GM18868 (cell line): ENCODE measurements around the gene SLC24A3.

ENCODE experiments used
- ATAC-seq: cut with Tn5 transposase; IDR thresholded peaks from one replicate; pipeline ENCODE4 v1.9.1; 2021; ENCODE audit warnings: mild to moderate bottlenecking, moderate library complexity; ENCODE audit not compliant: unreplicated experiment

SLC24A3 gene

DNA sequence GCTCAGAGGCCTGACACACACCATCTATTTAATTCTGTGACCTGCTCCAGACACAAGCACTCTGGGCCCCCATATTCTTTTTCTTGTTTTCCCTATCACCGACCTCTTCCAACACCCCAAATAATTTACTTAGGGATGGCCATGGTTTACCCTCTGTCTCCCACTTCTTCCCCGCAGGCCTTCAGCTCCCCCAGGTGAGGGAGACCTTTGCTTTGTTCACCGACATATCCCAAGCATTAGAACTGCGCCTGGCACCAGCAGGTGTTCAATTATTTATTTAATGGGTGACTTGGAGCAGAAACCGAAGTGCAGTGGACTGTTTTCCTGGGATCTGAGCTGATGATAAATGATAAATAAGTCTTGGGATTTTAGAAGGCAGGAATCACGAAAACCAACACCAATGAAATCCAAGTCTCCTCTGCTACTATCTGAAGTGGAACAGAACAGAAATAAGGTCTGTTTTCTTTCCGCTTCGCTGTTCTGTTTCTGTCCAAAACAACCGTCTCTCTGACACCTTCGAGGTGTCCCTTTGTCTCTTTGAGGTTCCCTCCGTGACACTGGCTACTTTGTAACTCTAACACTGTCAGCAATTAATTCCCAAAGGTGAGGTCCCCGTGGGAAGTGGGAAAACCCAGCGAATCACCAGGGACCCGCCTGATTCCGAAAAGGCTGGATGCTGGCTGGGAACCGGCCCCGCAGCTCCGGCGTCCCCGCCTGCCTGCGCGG lies 544.5 kb downstream of the SLC24A3 start:
- no peak for ATAC-seq

- no peak for ATAC-seq
These were observed 545.2 kb downstream of the SLC24A3 start for GRCh38 chr20:19757487-19758132.

GRCh38 chr20:19758133-19758500 lies 545.7 kb downstream of the SLC24A3 start, which contains the start of gene RIN2:
Gene RIN2 (plus strand): TSS chr20:19758258. CDS start chr20:19889602, 131,344 bp downstream.
- ATAC-seq, result no peak

GRCh38 chr20:19758501-19759331 lies 546.3 kb downstream of the SLC24A3 start:
- ATAC-seq, result no peak

GRCh38 chr20:19760371-19760721 lies 547.9 kb downstream of the SLC24A3 start:
- ATAC-seq, result no peak

DNA sequence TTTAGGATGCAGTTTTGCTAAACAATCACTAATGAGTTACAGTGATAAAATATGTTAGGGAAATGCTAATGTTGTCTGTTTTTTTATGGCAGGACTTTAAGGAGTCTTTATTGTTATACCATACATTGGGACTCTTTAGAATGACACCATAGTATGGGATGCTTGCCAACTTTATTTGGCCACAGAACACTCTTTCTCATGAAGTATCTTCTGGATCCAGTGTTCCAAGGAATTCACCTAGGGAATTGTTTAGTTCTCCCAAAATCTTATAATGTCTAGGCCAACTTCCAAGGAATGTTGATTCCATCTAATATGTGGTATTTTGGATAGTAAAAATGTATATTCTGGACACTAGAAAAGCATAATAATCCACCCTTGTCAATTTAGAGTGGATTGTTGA lies 548.9 kb downstream of the SLC24A3 start:
- no peak for ATAC-seq

- ATAC-seq, result no peak
These were observed 549.4 kb downstream of the SLC24A3 start for GRCh38 chr20:19761841-19762240.

DNA sequence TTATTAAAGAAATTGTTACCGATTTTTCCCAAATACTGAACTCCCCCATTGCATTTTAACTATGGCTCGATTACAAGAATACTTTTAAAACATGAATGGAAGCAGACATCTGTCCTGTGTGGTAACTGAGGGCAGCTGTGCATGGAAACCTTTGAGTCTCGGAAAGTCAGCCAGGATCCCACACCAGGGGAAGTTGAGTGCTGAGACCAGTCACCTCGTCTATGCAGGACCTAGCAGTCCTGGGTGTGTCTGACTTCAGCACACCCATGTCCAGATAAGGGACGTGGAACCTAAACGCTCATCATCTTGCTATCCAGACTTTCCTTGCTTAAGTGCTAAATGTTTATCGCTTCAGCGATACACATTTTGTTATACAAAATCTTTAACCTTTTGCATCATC lies 551.8 kb downstream of the SLC24A3 start:
- ATAC-seq, result no peak

DNA sequence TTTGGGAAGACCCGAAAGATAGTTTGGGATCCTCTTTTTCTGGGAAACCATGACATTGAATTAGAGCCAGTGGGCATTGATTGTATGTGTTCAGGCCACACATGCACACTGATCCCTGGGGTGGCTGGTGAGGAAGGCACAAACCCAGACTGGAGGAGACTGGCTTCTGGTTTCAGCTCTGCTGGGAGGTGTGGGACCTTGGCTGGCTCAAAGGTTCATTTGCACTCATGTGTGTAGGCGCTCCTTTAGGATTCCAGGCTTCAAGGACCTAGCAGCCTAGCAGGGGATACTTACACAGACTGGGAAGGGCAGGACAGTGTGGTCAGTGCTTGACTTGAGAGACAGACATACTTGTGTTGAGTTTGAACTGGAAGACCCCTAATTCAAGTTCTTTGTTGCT lies 552.8 kb downstream of the SLC24A3 start:
- ATAC-seq, result no peak

GRCh38 chr20:19765913-19766312 lies 553.5 kb downstream of the SLC24A3 start:
- no peak for ATAC-seq

- ATAC-seq, result no peak
These were observed 554.6 kb downstream of the SLC24A3 start for GRCh38 chr20:19767070-19767469.

DNA sequence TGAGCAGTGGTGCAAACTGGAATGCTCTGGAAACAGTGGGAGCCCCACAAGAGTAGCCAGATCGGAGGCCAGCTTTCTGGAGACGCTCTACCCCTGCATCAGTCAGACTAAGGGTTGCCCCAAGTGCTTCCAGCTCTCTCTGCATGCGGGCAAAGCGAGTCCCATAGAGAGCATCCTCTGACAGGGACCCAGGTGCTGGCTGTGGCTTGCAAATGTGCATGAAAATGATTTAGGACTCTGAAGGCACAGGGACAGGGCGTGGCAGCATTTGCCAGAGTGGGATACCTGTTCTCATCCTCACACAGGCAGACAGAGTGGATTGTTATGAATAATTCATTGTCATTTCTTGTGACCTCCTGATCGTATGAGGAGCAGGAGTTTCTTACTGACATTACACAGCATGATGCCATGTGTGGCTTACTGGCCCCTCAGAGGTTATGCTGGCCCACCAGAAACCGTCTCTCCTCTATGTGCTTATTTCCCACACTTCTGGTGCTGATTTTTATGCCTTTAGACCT lies 555.9 kb downstream of the SLC24A3 start:
- ATAC-seq, result no peak

DNA sequence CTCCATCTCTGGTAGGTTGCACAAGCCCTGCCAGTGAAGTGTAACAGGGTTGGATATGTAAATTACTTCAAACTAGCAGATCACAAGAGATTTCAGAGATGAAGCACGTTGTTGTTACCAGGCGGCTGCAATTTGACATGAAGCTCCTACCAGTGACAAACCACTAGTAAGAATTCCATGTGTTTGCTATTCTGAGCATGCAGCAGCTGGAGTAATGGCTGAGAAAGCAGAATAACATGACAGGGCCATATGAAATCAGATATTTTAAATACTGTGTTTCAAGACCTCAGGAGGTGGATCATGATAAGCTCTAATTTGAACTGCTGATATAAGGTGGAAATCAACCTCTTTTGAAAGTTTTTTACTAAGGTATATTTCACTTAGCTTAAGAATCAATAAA lies 557.1 kb downstream of the SLC24A3 start:
- no peak for ATAC-seq

DNA sequence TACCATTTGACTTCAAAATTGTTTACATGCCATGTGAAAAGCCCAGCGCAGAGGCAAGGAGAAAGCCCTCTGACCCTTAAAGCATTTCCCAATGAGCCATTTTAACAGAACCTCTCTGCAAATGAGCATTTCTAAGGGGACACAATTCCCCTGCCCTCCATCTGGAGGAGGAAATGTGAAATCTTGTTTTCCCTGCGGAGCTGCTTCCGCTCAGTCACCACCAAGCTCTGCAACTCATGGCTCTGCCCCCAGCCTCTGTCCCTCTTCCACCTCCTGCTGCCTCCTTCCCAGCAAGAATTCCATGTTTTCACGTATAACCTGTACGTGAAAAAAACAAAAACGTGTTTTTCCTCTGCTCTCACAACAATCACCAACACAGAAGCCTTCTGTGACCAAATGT lies 557.9 kb downstream of the SLC24A3 start:
- no peak for ATAC-seq

- ATAC-seq, result no peak
These were observed 558.6 kb downstream of the SLC24A3 start for GRCh38 chr20:19771031-19771430.
